Osteocyte (in vitro differentiated cells): Measurements from ENCODE around the gene CPA1. TPM values are rescaled to one million over a fixed set of nuclear protein-coding genes. Genes with fewer than 3 reads are reported as not detected.

ENCODE experiments used
- DNase-seq: peaks from one replicate; pipeline ENCODE4 v3.0.0; 2021; ENCODE audit warnings: mixed read lengths; ENCODE audit not compliant: unreplicated experiment; ENCODE audit errors: extremely low spot score
- H3K27ac Mint-ChIP-seq: one replicate; pipeline ENCODE4 v1.8.0; 2021; ENCODE audit warnings: mild to moderate bottlenecking, mixed read lengths; ENCODE audit not compliant: unreplicated experiment
- H3K27me3 Mint-ChIP-seq: one replicate; pipeline ENCODE4 v1.8.0; 2021; ENCODE audit warnings: mixed read lengths; ENCODE audit not compliant: unreplicated experiment
- H3K36me3 Mint-ChIP-seq: one replicate; pipeline ENCODE4 v1.8.0; 2021; ENCODE audit warnings: mixed read lengths; ENCODE audit not compliant: unreplicated experiment
- H3K4me1 Mint-ChIP-seq: one replicate; pipeline ENCODE4 v1.8.0; 2021; ENCODE audit warnings: mixed read lengths; ENCODE audit not compliant: unreplicated experiment
- H3K4me3 Mint-ChIP-seq: one replicate; pipeline ENCODE4 v1.8.0; 2021; ENCODE audit warnings: mild to moderate bottlenecking, moderate library complexity, mixed read lengths; ENCODE audit not compliant: unreplicated experiment
- H3K9me3 Mint-ChIP-seq: one replicate; pipeline ENCODE4 v1.8.0; 2021; ENCODE audit warnings: mixed read lengths; ENCODE audit not compliant: unreplicated experiment
- total RNA-seq: library from RNA; stranded (reverse); gene quantifications from 2 replicates; pipeline ENCODE4 v1.2.1, GENCODE V29; 2021
- TF ChIP-seq, protein P1 (sequence below): fragments of 200-600 bp; sonication (generic); IDR thresholded peaks from 2 replicates; pipeline ENCODE4 v1.5.0; 2021; ENCODE audit warnings: antibody characterized with exemption, mild to moderate bottlenecking, moderate library complexity

Gene CPA1
- total RNA-seq, 1 donor from 2014 or later = not detected

DNA sequence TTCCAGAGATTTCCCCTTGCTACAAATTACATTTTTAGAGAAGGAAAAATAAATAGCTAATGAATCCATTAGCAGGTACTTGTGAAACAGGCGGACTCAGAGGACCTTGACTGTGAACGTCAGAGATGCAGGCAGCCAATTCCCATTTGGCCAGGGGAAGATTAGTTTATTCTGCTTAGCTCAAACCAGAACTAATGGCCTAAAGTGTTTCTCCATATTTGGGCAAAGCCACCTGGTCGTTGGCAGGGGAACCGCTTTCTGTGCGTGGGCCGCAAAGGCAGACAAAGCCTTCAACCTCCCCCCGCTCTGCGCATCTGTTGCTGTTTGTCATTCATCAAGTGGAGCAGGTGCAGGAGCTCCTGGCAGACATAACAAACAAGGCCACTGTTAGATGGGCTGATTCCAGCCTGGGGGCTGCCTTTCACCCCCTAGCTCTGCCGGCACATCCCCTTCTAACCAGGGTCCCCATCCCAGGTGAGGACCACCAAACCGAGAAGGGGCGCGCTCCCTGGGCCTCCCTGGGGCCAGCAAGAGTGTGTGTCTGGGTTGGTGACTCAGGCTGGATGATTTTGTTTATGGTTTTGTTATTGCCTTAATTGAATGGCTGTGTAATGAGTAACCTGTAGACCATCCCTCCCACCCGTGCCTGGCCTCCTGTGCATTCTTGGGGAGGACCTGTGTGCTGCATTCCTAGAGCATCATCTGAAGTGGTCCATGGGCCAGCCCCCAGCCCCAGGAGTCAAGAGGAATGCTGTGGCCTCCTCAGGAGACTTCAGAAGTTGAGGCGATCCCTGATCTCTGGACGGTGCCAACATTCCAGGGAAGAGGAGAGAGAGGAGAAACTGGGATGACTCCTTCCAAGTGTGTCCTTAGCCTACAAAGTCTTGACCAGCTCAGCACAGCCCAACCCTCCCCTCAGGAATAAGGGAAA is 14.5 kb upstream of the CPA1 start:
- Mint-ChIP-seq H3K27ac (no peak overlapping the region), H3K36me3 (no peaks in the 10 kb centered on the region), H3K9me3 (peaks cover under 1% of the 10 kb centered on the region), H3K27me3 (no peaks in the 10 kb centered on the region), H3K4me1 (peaks cover 55% of the 10 kb centered on the region), H3K4me3 (no peak overlapping the region)
- TF ChIP-seq, protein P1, sequence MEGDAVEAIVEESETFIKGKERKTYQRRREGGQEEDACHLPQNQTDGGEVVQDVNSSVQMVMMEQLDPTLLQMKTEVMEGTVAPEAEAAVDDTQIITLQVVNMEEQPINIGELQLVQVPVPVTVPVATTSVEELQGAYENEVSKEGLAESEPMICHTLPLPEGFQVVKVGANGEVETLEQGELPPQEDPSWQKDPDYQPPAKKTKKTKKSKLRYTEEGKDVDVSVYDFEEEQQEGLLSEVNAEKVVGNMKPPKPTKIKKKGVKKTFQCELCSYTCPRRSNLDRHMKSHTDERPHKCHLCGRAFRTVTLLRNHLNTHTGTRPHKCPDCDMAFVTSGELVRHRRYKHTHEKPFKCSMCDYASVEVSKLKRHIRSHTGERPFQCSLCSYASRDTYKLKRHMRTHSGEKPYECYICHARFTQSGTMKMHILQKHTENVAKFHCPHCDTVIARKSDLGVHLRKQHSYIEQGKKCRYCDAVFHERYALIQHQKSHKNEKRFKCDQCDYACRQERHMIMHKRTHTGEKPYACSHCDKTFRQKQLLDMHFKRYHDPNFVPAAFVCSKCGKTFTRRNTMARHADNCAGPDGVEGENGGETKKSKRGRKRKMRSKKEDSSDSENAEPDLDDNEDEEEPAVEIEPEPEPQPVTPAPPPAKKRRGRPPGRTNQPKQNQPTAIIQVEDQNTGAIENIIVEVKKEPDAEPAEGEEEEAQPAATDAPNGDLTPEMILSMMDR = no peak
- DNase-seq = no peak

DNA sequence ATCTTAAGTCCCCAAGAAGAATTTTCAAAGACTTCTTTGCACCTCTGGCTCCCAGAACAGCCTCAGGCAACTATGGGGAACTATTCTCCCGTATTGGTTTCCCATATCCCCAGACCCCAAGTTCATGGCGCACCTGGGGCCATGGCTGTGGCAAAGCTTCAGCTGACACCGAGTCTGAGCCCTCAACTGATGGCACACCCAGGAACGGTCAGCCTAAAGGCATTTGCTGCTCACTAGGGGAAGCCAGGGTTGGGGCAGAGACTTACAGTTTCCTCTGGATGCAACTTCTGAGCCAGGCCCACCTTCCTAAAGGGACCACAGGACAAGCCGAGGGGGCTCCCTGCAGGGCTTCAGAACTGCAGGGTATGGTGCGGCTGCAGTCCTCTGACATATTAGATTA is 13.7 kb upstream of the CPA1 start:
- Mint-ChIP-seq H3K27me3 (no peaks in the 10 kb centered on the region), H3K36me3 (no peaks in the 10 kb centered on the region), H3K27ac (no peak overlapping the region), H3K4me3 (no peak overlapping the region), H3K4me1 (peaks cover 61% of the 10 kb centered on the region), H3K9me3 (no peaks in the 10 kb centered on the region)
- TF ChIP-seq, protein P1 = no peak
- no peak for DNase-seq

DNA sequence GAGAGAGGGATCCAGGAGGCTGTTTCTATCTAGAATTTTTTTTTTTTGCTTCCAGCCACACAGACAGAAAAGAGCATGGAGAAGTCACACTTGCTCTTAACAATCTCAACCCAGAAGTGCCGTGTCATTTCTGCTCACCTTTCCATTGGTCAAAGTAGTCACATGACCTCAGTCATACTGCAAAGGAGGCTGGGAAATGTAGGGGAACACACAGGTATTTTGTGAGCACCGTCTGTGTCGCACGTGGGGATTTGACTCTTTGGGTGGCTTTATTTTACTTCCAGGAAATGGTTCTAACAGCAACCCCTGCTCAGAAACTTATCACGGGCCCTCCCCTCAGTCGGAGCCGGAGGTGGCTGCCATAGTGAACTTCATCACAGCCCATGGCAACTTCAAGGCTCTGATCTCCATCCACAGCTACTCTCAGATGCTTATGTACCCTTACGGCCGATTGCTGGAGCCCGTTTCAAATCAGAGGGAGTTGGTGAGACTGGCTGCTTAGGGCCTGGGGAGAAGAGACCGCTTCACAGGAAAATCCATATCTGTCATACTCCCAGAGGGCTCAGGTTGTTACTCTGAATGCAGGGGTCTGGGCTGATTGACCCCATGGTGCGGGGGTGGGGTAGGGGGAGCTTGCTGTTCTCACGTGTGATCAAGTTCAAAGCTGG is 13.1 kb upstream of the CPA1 start:
- peaks cover 3% of the 10 kb centered on the region for H3K36me3 Mint-ChIP-seq
- no peaks in the 10 kb centered on the region for H3K27me3 Mint-ChIP-seq
- peaks cover 4% of the 10 kb centered on the region for H3K9me3 Mint-ChIP-seq
- H3K4me1 Mint-ChIP-seq = peaks cover 67% of the 10 kb centered on the region
- no peak overlapping the region for H3K27ac Mint-ChIP-seq
- TF ChIP-seq, protein P1 = no peak
- H3K4me3 Mint-ChIP-seq = no peak overlapping the region
- no peak for DNase-seq

DNA sequence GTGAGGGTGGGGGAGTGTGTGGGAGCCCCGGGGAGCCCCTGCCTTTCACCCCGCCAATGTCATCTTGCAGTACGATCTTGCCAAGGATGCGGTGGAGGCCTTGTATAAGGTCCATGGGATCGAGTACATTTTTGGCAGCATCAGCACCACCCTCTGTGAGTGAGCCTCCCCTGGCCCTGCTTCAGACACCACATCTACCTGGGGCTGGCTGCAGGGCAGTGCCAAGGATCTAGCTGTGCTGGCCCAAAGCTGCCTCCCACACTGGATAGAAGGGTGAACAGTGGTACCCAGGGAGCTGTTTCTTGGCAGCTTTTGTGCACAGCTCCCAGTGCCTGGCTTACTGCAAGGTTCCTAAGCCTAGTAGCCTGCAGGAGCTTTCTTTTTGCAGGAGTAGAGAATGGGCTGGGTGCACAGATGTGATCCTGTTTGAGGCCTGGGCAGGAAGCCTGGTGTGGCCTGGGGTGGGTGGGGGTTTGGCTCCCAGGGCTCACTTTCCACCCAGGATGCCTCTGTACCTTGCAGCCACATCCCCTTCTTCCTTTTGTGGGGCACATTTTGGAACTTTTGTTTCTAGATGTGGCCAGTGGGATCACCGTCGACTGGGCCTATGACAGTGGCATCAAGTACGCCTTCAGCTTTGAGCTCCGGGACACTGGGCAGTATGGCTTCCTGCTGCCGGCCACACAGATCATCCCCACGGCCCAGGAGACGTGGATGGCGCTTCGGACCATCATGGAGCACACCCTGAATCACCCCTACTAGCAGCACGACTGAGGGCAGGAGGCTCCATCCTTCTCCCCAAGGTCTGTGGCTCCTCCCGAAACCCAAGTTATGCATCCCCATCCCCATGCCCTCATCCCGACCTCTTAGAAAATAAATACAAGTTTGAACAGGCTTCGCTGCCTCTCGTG is 12.2 kb upstream of the CPA1 start:
- H3K27me3 Mint-ChIP-seq = no peaks in the 10 kb centered on the region
- TF ChIP-seq, protein P1 = no peak
- no peak for DNase-seq
- no peak overlapping the region for H3K4me3 Mint-ChIP-seq
- H3K9me3 Mint-ChIP-seq = peaks cover 4% of the 10 kb centered on the region
- H3K36me3 Mint-ChIP-seq = peaks cover 3% of the 10 kb centered on the region
- H3K4me1 Mint-ChIP-seq = peaks cover 71% of the 10 kb centered on the region
- no peak overlapping the region for H3K27ac Mint-ChIP-seq
